GM21447 (cell line): ENCODE results near the gene CCDC152.

Source experiments
- ATAC-seq: cut with Tn5 transposase; IDR thresholded peaks from one replicate; pipeline ENCODE4 v1.9.1; 2021; ENCODE audit not compliant: unreplicated experiment

CCDC152 gene

DNA sequence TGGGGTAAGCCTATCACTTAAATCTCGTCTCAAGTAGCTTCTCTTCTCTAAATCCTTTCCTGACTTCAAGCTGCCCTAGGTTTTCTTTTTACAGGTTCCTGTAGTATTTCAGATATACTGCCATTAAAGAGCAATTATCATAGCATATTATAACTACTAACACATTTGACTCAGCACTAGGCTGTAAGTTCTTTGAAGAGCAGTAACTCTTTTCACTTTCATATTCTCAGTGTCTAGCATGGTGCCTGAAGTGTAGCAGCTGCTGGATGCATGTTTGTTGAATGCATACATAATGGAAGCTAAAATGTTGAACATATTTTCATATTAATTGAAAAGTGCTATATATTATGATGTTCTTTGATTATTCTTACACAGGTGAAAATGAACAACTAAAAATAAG is 22.5 kb downstream of the CCDC152 start:
- no peak for ATAC-seq

DNA sequence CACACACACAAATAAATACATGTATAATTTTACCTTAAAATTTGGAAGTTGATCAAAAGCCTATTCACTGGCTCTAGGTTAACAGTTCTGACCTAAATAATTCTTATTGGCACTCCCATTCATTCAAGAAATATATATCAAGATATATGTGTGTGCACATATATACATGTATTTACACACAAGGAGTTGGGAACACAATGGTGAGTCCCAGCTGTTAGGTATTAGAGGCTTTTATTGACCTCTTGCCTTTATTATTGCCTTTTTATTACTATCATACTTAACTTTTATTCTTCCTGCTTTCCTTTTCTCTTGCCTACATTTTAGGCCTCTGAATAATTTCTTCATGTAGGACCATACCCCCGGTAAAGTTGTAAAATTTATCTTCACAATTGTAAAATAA is 25.0 kb downstream of the CCDC152 start:
- ATAC-seq, result no peak

DNA sequence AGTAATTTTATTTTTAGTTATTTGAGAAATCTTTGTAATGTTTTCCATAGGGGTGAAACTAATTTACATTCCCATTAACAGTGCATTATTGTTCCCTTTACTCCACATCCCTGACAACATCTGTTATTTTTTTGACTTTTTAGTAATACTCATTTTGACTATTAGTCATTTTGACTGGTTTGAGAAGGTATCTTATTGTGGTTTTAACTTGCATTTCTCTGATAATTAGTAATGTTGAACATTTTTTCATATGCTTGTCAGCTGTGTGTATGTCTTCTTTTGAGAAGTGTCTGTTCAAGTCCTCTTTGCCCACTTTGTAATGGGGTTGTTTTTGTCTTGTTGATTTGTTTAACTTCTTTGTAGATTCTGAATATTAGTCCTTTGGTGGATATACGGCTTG is 27.5 kb downstream of the CCDC152 start:
- ATAC-seq, result no peak

DNA sequence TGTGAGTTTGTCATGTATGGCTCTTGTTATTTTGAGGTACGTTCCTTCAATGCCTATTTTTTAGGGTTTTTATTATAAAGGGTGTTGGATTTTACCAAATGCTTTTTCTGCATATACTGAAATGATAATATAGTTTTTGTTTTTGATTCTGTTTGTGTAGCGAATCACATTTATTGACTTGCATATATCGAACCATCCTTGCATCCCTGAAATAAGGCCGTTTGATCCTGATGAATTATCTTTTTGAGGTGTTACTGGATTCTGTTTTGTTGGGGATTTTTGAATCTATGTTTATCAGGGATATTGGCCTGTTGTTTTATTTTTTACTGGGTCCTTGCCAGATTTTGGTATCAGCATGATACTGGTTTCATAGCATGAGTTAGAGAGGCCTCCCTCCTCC is 29.1 kb downstream of the CCDC152 start:
- ATAC-seq, result no peak

DNA sequence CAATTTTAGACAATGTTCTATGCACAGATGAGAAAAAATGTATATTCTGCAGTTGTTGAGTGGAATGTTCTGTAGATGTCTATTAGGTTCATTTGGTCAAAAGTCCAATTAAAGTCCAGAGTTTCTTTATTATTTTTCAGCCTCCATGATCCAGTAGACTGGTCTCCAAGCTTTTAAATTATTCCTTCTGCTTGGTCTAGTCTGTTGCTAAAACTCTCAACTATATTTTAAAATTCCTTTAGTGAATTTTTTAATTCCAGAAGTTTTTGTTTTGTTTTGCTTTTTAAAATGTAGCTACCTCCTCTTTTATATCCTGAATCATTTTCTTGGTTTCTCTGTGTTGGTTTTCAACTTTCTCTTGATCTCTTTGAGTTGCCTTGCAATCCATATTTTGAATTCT is 30.5 kb downstream of the CCDC152 start:
- no peak for ATAC-seq

DNA sequence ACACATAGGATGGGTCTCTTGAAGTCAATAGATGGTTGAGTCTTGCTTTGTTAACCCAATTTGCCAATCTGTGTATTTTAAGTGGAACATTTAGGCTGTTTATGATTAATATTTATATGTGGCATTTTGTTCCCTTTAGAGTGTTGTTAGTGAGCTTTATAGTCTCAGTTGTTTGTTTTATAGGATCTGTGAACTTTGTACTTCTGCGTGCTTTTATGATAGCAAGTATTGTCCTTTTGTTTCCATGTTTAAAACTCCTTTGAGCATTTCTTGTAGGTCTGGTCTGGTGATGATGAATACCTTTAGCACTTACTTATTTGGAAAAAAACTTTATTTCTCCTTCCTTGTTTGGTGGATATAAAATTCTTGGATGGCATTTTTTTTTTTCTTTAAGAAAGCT is 31.2 kb downstream of the CCDC152 start:
- ATAC-seq, result no peak

DNA sequence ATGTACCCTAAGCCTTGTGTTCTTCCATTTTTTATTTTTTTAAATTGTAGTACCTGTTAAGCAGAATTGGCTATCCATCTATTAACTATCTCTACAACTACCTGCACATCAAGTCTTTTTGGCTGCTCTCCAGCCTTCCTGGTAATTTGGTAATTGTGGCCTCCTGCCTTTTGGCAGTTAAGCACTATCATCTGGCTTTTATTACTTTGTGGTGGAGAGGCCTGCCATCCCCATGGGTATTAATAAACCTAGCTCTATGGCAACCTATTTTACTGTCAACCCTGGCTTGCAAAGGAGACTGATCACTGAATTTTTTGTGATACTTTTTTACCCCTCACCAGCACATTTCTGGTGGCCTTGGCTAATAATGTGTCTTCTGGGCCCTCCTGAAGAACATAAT is 34.5 kb downstream of the CCDC152 start:
- ATAC-seq, result no peak

DNA sequence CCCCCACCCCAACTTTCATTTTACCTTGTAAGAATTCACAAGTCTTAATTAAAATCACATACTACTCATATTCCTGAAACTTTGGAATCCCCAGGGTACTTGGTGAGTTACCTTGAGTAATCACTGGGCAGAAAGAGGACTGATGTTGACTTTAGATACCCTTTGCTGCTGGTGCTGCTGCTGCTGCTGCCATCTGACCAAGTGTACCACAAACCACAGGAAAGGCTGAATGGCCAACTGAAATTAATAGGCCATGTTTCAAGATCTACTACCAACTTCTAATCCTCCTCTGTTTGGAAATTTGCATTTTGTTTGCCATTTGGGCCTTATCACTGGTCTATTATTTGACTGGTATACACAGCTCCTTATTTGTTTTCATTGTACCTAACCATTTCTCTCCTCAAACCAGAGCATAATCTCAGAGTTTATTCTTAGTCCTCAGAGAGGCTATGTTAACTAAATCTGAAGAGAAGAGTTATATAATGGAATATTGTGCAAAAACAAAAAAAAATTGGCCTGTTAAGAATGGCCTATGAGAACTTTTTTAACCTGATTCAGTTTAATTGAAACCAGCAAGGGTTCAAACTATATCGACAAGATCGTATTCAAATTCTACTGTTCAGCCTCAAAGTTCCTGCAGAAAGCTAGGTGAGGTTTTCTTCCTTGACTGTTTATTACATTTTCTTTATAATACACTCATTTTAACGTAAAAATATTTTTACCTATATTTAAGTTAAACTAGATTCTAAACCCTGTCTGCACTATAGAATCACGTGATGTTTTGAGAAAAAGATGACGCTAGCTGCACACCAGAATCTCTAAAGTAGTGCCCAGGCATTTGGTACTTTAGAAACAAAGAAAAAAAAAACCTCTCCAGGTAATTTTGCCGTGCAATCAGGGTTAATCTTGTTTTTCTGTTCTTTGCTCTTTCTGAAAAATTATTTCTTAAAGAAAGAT is 41.9 kb downstream of the CCDC152 start:
- ATAC-seq, result no peak

DNA sequence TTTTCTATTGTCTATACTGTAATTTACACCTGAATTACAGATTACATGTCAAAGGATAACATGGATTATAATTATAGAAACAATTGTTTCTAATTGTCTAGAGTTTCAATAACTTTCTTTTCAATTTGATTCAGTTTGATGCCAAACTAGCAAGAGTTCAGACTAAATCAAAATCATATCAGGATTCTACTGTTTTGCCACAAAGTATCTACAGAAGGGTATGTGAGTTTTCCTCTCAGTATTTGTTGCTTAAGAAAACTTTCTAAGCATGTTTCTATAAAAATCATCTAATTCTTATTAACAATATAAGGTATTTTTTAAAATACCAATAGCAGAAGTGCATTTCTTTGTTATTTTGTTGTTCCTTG is 42.6 kb downstream of the CCDC152 start:
- ATAC-seq, result no peak

DNA sequence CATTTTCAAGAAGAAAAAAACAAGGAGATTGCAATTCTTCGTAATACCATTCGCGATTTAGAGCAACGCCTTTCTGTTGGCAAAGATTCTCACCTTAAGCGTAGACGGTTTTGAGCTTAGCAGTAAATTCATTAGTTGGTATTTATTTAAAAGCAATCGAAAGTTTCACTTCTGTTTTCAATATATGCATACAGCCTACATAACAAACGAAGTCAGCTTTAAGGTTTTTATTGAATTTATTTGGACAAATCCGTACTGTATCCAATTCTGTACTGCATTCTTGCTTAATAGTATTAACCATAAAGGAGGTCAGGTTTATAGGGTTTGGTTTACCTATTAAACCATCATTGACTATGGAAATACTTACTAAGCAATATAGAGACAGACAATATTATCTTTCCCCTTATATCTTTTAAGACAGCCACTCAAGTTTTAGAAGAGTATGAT is 43.1 kb downstream of the CCDC152 start:
- ATAC-seq, result no peak

DNA sequence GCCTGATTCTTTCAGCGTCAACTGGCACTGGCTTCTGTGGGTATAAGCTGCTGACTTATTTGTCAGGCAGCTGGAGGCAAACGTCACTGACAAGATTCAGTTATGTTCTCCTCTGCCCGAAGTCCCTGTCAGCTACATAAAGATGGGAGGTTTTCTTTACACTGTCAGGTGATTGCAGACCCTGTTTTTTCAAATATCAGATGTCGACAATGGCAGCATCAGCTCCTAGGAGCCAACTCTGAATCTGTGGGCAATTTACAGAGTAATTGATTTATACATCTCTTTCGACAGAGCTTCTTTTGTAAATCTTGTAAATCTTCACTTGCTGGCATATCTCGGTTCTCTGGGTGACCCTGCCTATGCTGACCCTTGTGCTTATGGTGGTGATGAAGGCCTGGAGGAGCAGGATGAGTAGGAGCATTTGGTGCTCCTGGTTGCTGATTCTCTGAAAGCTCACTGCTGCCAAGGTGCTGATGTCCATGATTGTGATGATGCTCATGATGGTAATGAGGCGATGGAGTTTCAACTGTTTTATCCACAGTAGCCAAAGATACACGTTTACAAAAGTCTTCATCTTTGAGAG is 44.2 kb downstream of the CCDC152 start:
- no peak for ATAC-seq

DNA sequence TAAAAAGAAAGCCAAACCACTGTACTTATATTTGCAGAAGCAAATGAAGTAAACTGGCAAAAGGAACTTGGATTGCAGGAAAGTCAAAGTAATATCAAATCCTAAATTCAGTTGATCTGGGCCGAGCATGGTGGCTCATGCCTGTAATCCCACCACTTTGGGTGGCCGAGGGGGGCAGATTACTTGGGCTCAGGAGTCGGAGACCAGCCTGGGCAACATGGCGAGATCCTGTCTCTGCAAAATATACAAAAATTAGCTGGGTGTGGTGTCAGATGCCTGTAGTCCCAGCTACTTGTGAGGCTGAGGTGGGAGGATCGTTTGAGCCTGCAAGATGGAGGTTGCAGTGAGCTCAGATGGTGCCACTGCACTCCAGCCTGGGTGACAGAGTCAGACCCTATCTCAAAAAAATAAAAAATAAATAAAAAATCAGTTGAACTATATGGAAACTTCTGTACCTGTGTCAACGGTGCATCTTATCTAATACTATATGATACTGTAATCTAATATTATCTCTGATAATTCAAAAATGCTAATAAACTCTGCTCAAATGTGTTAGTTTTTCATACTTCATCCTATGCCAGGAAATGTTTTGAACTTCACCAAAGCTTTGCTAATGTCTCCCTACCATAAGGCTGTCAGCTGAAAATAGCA is 45.0 kb downstream of the CCDC152 start:
- no peak for ATAC-seq

DNA sequence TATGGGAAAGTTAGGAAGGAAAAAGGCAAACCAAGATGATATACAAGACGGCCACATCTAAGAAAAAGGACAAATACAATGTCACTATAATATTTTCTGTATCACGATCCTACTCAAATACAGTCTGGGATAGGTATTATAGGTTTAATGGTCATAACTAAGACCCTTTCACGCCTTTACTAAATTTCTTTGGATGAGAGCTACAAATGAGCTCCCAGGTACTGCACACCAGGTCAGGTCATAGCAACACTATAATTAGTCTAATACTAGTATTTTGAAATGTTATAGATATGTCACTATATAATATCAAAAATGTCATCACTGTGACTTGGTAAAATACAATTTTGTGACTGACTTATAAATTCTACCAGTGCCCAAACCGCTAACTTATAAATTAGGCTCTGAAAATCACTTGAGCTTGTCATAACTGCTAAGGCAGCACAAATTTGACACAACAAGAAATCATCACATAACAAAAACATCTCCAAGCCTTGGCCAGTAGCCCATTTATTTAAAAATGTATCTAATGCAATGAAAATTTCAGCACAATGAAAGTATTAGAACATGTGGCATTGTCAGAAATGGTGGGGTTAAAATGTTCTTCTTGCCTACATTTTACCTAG is 48.2 kb downstream of the CCDC152 start:
- ATAC-seq, result no peak

DNA sequence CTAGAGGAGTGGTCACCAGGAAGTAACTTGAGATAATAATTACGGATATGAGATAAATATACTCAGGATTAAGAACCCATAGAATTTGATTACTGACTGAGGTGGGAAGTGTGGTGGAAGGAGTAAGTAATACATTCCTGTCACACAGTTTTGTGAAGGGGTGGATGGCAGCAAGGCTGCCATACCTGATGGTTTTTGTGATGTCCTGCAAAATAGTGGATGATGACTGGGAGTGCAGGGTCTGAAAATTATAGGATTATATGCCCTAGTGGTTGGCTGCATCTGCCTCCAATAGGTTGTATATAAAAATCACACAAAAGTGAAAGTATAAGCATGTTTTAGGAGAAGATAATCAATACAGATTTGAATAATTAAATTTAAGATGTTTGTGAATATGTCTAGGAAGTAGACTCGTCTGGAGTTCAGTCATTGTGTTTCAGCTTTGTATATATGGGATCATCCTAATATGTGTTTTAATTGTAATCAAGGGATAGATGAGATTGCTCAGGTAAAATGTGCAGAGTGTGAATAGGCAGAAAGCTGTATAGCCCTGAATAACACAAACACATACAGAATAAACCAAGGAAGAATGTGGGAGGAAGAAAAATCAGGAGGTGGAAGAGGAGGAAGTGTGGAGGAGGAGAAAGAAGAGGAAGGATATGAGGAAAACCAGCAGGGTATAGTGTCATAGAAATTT is 49.5 kb downstream of the CCDC152 start:
- ATAC-seq, result no peak

DNA sequence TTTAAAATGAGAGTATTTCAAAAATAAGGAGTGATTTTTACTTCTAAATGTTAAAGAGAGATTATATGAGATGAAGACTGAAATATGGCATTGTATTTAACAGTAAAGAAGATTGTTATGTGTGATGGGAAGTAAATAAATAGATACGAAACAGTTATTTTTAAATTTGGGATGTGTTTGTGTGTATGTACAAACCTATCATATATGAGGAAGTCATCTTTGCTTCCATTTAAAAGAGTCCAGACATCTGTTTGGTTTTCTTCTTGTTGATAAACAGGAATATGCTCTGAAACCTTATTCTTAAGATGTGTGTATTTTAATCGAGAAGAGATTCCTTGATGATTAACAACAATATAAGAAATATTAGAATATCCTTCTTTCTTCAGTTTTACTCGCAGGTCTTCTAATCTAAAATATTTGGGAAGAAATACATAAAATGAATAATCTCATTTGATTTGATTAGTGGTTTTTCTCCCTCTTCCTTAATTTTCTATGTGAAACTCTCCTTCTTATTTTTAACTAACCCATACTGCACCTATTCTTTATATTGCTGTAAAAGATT is 50.2 kb downstream of the CCDC152 start:
- ATAC-seq, result no peak

DNA sequence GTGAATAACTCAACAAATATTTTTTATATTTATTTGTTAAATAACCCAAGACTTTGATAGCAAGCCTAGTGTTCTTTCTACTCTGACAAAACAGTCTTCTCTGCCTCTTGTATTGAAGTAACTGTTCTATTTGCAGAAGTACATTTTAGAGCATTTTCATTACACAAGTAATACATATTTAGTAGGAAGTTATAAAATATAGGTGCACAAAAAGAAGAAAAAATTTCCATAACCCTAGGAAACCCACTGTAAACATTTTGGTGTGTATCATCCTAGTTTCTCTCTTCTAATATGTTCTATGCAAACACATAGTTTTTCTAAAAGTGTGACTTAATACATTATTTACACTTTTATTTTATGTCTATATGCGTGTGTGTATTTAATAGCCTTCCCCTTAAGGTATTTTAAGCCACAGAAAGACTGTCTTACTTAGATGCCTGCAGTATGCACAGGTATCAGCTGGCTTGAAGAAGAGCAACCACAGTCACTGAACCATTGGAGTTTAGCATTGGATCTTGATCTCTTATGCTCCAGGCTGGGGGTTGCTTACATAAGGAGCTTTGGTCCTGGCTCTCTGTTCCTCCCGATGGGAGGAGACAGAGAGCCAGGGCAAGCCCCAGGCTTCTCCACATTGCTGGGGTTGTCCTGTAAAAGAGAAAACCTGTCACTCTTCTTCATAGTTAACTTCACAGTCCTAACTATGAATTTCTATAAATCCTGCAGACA is 51.3 kb downstream of the CCDC152 start:
- ATAC-seq, result no peak

DNA sequence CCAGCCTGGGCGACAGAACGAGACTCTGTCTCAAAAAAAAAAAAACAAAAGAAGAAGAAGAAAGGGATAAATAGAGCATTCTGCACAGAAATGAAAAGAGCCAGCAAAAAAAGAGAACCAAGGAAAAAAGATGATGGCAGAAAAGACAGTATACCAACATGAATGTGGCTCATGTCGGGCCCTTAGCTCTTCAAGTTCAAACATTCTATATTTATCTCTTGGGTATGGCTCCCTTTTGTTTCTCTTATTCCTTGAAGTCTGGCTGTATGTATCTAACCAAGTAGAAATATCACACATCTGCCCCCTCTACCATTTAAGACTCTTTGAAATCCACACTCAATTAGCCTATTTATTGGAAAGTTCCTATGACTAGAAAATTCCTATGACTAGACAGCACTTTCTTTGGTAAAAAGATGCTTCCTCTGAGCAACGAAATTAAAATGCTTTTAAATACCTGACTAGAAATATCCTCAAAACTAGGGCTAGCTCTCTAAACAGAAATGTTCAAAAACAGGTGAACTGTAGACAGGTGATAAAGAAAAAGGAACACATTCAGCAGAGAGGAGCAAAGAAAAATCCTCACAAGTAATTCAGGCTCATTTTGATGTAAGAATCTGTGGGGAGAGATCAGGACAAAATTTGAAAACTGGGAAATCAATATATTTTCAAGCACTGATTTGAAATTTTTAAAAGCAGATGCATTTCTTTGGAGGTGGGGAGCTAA is 52.4 kb downstream of the CCDC152 start:
- ATAC-seq, result no peak

DNA sequence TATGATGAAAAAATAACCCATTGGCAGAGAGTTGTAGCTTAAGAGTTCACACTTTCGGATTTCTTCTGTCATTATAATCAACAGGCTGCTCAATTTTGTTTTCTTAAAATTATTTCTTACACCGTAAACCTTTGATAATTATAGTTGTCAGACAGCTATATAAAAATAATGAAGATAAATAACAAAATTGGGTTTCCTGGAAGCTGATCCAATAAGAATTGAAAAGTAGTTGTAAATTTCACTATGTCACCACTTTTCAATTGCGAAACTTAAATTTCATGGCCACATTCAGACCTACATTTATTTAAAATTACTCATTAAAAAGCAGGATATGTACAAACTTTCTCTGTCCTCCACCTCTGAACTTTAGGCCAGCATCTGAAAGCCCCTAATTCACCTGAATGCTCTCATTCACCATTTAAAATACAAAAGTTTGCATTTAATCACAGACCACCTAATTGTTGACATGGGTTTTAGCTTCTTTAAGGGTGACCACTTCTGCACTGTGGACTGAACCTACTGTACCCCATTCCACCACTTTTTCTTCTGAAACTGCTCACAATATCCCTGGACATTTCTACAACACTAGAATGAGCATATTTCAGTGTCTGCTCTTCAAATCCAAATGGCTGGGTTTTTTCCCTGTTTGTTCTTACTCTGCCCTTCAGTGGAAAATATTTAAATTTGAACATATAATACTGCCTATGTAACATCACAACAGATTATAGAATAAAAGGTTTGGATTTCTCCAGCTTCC is 54.4 kb downstream of the CCDC152 start:
- ATAC-seq, result no peak
